ENCODE results near the gene DHRS11.

DHRS11 gene

GRCh38 chr17:36614081-36614480 lies 22.4 kb downstream of the DHRS11 start:
- DNase-seq (ENCODE audit: low read depth): no peak

- no peak for DNase-seq (ENCODE audit: low read depth)
These were observed 23.3 kb downstream of the DHRS11 start for GRCh38 chr17:36614933-36615332.

- DNase-seq (ENCODE audit: low read depth): no peak
These were observed 24.7 kb downstream of the DHRS11 start for GRCh38 chr17:36616061-36617029.

- DNase-seq (ENCODE audit: low read depth): no peak
These were observed 26.1 kb downstream of the DHRS11 start for GRCh38 chr17:36617773-36618172.

- DNase-seq (ENCODE audit: low read depth): no peak
These were observed 31.6 kb downstream of the DHRS11 start for GRCh38 chr17:36623281-36623680.

- no peak for DNase-seq (ENCODE audit: low read depth)
These were observed 33.5 kb downstream of the DHRS11 start for GRCh38 chr17:36625188-36625587.

- no peak for DNase-seq (ENCODE audit: low read depth)
These were observed 35.4 kb downstream of the DHRS11 start for GRCh38 chr17:36627101-36627500.

GRCh38 chr17:36628576-36628975 lies 36.9 kb downstream of the DHRS11 start:
- no peak for DNase-seq (ENCODE audit: low read depth)

- DNase-seq (ENCODE audit: low read depth): peak; percentile 40
These were observed 37.7 kb downstream of the DHRS11 start for GRCh38 chr17:36629252-36629847.

GRCh38 chr17:36629970-36630502 lies 38.4 kb downstream of the DHRS11 start:
- DNase-seq (ENCODE audit: low read depth): no peak

- no peak for DNase-seq (ENCODE audit: low read depth)
These were observed 39.3 kb downstream of the DHRS11 start for GRCh38 chr17:36631022-36631421.

- no peak for DNase-seq (ENCODE audit: low read depth)
These were observed 41.5 kb downstream of the DHRS11 start for GRCh38 chr17:36632916-36633771.

- no peak for DNase-seq (ENCODE audit: low read depth)
These were observed 48.7 kb downstream of the DHRS11 start for GRCh38 chr17:36640346-36640745.

- no peak for DNase-seq (ENCODE audit: low read depth)
These were observed 49.2 kb downstream of the DHRS11 start for GRCh38 chr17:36640836-36641235.

GRCh38 chr17:36641331-36641876 lies 49.7 kb downstream of the DHRS11 start:
- DNase-seq (ENCODE audit: low read depth): no peak

- DNase-seq (ENCODE audit: low read depth): no peak
These were observed 50.5 kb downstream of the DHRS11 start for GRCh38 chr17:36641877-36642845.

GRCh38 chr17:36643086-36643685 lies 51.5 kb downstream of the DHRS11 start:
- no peak for DNase-seq (ENCODE audit: low read depth)

- DNase-seq (ENCODE audit: low read depth): no peak
These were observed 53.7 kb downstream of the DHRS11 start for GRCh38 chr17:36645422-36645821.

GRCh38 chr17:36647636-36648035 lies 56.0 kb downstream of the DHRS11 start:
- no peak for DNase-seq (ENCODE audit: low read depth)

- DNase-seq (ENCODE audit: low read depth): no peak
These were observed 58.6 kb downstream of the DHRS11 start for GRCh38 chr17:36650096-36650775.

Measured in T-helper 22 cell (primary cell).